GM23338 (cell line): ENCODE measurements around the gene PTN. TPM values are rescaled to one million over a fixed set of nuclear protein-coding genes. Genes with fewer than 3 reads are reported as not detected.

ENCODE experiments used
- ATAC-seq: fragments of 200-7000 bp; cut with Tn5 transposase; 3 replicates; pipeline ENCODE4 v1.9.1; 2020
- DNase-seq: peaks from one replicate; pipeline ENCODE4 v3.0.0-alpha.2; 2015; ENCODE audit warnings: low spot score
- H2AFZ ChIP-seq: fragments of 200-600 bp; sonication (generic); 2 replicates; pipeline ENCODE4 v1.8.0; 2016; ENCODE audit warnings: antibody characterized with exemption, mild to moderate bottlenecking, moderate library complexity
- H3F3A ChIP-seq: fragments of 200-600 bp; sonication (generic); replicated peaks from 2 replicates; pipeline ENCODE4 v1.8.0; 2017; ENCODE audit warnings: antibody characterized with exemption, mixed run types, low read depth
- H3K27ac ChIP-seq: fragments of 200-600 bp; sonication (generic); 2 replicates; pipeline ENCODE4 v1.6.1; 2016; ENCODE audit warnings: low read depth
- H3K27me3 ChIP-seq: fragments of 200-600 bp; sonication (generic); 2 replicates; pipeline ENCODE4 v1.8.0; 2016; ENCODE audit warnings: mild to moderate bottlenecking, mixed run types, moderate library complexity; ENCODE audit not compliant: insufficient read depth
- H3K36me3 ChIP-seq: fragments of 200-600 bp; sonication (generic); 2 replicates; pipeline ENCODE4 v1.8.0; 2016; ENCODE audit warnings: mild to moderate bottlenecking; ENCODE audit not compliant: insufficient read depth
- H3K4me1 ChIP-seq: fragments of 200-600 bp; sonication (generic); 2 replicates; pipeline ENCODE4 v1.8.0; 2016; ENCODE audit warnings: mild to moderate bottlenecking, moderate library complexity; ENCODE audit not compliant: insufficient read depth
- H3K4me2 ChIP-seq: fragments of 200-600 bp; sonication (generic); 2 replicates; pipeline ENCODE4 v1.7.1; 2017; ENCODE audit warnings: mixed run types
- H3K4me3 ChIP-seq: fragments of 200-600 bp; sonication (generic); 2 replicates; pipeline ENCODE4 v1.6.1; 2016; ENCODE audit warnings: mixed run types
- H3K79me2 ChIP-seq: fragments of 200-600 bp; sonication (generic); replicated peaks from 2 replicates; pipeline ENCODE4 v1.8.0; 2017; ENCODE audit warnings: mild to moderate bottlenecking; ENCODE audit not compliant: insufficient read depth
- H3K9me2 ChIP-seq: fragments of 200-600 bp; sonication (generic); 2 replicates; pipeline ENCODE4 v1.8.0; 2017; ENCODE audit not compliant: insufficient read depth
- H4K20me1 ChIP-seq: fragments of 200-600 bp; sonication (generic); replicated peaks from 2 replicates; pipeline ENCODE4 v1.8.0; 2017; ENCODE audit warnings: mild to moderate bottlenecking; ENCODE audit not compliant: insufficient read depth
- H3K27ac Mint-ChIP-seq: 2 replicates; pipeline ENCODE4 v1.8.0; 2020; ENCODE audit warnings: inconsistent platforms, mild to moderate bottlenecking, moderate library complexity, mixed read lengths
- H3K27me3 Mint-ChIP-seq: 3 replicates; pipeline ENCODE4 v1.8.0; 2022; ENCODE audit warnings: low read depth, mild to moderate bottlenecking, moderate library complexity, mixed read lengths, inconsistent platforms; ENCODE audit not compliant: insufficient read depth, poor library complexity
- H3K36me3 Mint-ChIP-seq: 3 replicates; pipeline ENCODE4 v1.8.0; 2021; ENCODE audit warnings: low read depth, mild to moderate bottlenecking, inconsistent platforms, moderate library complexity, mixed read lengths
- H3K4me1 Mint-ChIP-seq: 3 replicates; pipeline ENCODE4 v1.8.0; 2020; ENCODE audit warnings: mild to moderate bottlenecking, inconsistent platforms, mixed read lengths
- H3K4me3 Mint-ChIP-seq: 3 replicates; pipeline ENCODE4 v1.8.0; 2021; ENCODE audit warnings: moderate library complexity, mild to moderate bottlenecking, inconsistent platforms, mixed read lengths
- H3K9me3 Mint-ChIP-seq: 3 replicates; pipeline ENCODE4 v1.8.0; 2020; ENCODE audit warnings: moderate library complexity, mild to moderate bottlenecking, inconsistent platforms, mixed read lengths
- CREB1 ChIP-seq: fragments of 250-450 bp; sonication (Bioruptor Pico); IDR thresholded peaks from 2 replicates; pipeline ENCODE4 v1.5.0; 2020; ENCODE audit warnings: low read depth, mild to moderate bottlenecking, moderate library complexity
- CTCF ChIP-seq, 2 experiments: fragments of 200-600 bp in 1 of 2; sonication (generic) in 1 of 2; conservative IDR thresholded peaks; 2 replicates each; pipeline versions ENCODE4 v1.5.1 to v1.6.1; 2016 to 2017; ENCODE audit warnings: antibody characterized with exemption in 2 of 2, low read depth in 2 of 2, mild to moderate bottlenecking in 2 of 2, moderate library complexity in 1 of 2
- ETS1 ChIP-seq: IDR thresholded peaks from 2 replicates; pipeline ENCODE4 v1.6.1; 2016; ENCODE audit warnings: antibody characterized with exemption
- JUNB ChIP-seq: IDR thresholded peaks from one replicate; pipeline ENCODE4 v1.6.1; 2016; ENCODE audit warnings: antibody characterized with exemption; ENCODE audit not compliant: unreplicated experiment
- NANOG ChIP-seq: IDR thresholded peaks from 2 replicates; pipeline ENCODE4 v1.6.1; 2016; ENCODE audit warnings: antibody characterized with exemption, borderline replicate concordance
- REST ChIP-seq: IDR thresholded peaks from one replicate; pipeline ENCODE4 v1.6.1; 2018; ENCODE audit warnings: antibody characterized with exemption; ENCODE audit not compliant: unreplicated experiment
- STAT1 ChIP-seq: IDR thresholded peaks from one replicate; pipeline ENCODE4 v1.6.1; 2016; ENCODE audit warnings: antibody characterized with exemption; ENCODE audit not compliant: unreplicated experiment
- polyA plus RNA-seq: library from polyadenylated mRNA; unstranded; fragments of >200 nt; fragmentation: Nextera tagmentation; extraction: Ambion mirVana; gene quantifications from 2 replicates; pipeline ENCODE4 v1.2.1, GENCODE V29; 2016
- total RNA-seq: library from RNA; depleted of rRNA; stranded (reverse); fragments of >200 nt; shearing (Covaris generic); gene quantifications from 2 replicates; pipeline ENCODE4 v1.2.3, GENCODE V29; 2014

Gene PTN
- total and polyA plus RNA-seq, 2 experiments from 2014 or later = 20.1 to 39.4 TPM

- Mint-ChIP-seq H3K4me1 (peaks cover 32% of the 10 kb centered on the region), H3K27ac (no peak overlapping the region)
- no peak for TF ChIP-seq NANOG
- TF ChIP-seq ETS1 = no peak
- no peak for TF ChIP-seq STAT1
- no peak for TF ChIP-seq JUNB
- TF ChIP-seq CTCF (conservative IDR thresholded peaks at IDR 0.05; ENCODE audit: low read depth in 2 of 2) = no peak
- TF ChIP-seq CREB1 (CRISPR knock-in tag) = no peak
Observed at GRCh38 chr7:137297551-137298463, 45.7 kb downstream of the PTN start.

GRCh38 chr7:137296576-137296975 lies 47.0 kb downstream of the PTN start:
- Mint-ChIP-seq H3K4me3 (no peak overlapping the region), H3K27me3 (no peaks in the 10 kb centered on the region), H3K9me3 (peaks cover 3% of the 10 kb centered on the region; the same call in 1 of the 3 replicates), H3K4me1 (peaks cover 32% of the 10 kb centered on the region), H3K36me3 (peaks cover 10% of the 10 kb centered on the region; the same call in 2 of the 3 replicates), H3K27ac (no peak overlapping the region; the same call in 1 of the 2 replicates)
- no peak overlapping the region for H3K4me3 ChIP-seq
- H3F3A ChIP-seq = no peaks in the 10 kb centered on the region
- no peaks in the 10 kb centered on the region for H3K79me2 ChIP-seq
- H2AFZ ChIP-seq = no peak overlapping the region
- H3K27ac ChIP-seq = no peak overlapping the region
- no peaks in the 10 kb centered on the region for H3K4me1 ChIP-seq
- no peaks in the 10 kb centered on the region for H4K20me1 ChIP-seq
- DNase-seq (no peak), ATAC-seq (no peak)
- no peak overlapping the region for H3K4me2 ChIP-seq
- no peaks in the 10 kb centered on the region for H3K36me3 ChIP-seq
- 0 out of 2 replicates have a peak, but pooled peaks cover 4% of the 10 kb centered on the region for H3K9me2 ChIP-seq
- H3K27me3 ChIP-seq = no peaks in the 10 kb centered on the region
- TF ChIP-seq ETS1 (no peak), NANOG (no peak), REST (no peak), STAT1 (no peak)

More at GRCh38 chr7:137297551-137298463, 45.7 kb downstream of the PTN start:
- H4K20me1 ChIP-seq = no peaks in the 10 kb centered on the region
- H3K4me3 ChIP-seq = no peak overlapping the region
- no peaks in the 10 kb centered on the region for H3K36me3 ChIP-seq
- no peak overlapping the region for H3K27ac ChIP-seq
- H3K27me3 ChIP-seq = no peaks in the 10 kb centered on the region
- Mint-ChIP-seq H3K4me3 (no peak overlapping the region), H3K9me3 (no peaks in the 10 kb centered on the region), H3K36me3 (no peaks in the 10 kb centered on the region), H3K27me3 (no peaks in the 10 kb centered on the region)
- no peak overlapping the region for H2AFZ ChIP-seq
- H3K4me2 ChIP-seq = no peak overlapping the region
- DNase-seq = no peak
- H3K9me2 ChIP-seq = 0 out of 2 replicates have a peak, but pooled peaks cover 4% of the 10 kb centered on the region
- no peak for ATAC-seq
- no peaks in the 10 kb centered on the region for H3K79me2 ChIP-seq
- no peaks in the 10 kb centered on the region for H3F3A ChIP-seq
- H3K4me1 ChIP-seq = no peaks in the 10 kb centered on the region
